Epithelial cell of proximal tubule (primary cell): ENCODE results near the gene C19orf47. TPM values are rescaled to one million over a fixed set of nuclear protein-coding genes. Genes with fewer than 3 reads are reported as not detected.
A peak's percentile ranks its signal among the peaks of the same experiment; 100 is the strongest.

Experiments used
- DNase-seq: peaks from one replicate; pipeline ENCODE4 v3.0.0-alpha.2; 2011; ENCODE audit warnings: low read depth
- H3K4me3 ChIP-seq: 2 replicates; pipeline ENCODE4 v1.5.1; 2011; ENCODE audit warnings: low read depth, mild to moderate bottlenecking, low read length
- CTCF ChIP-seq: conservative IDR thresholded peaks from 2 replicates; pipeline ENCODE4 v1.5.1; 2012; ENCODE audit warnings: low read depth, mild to moderate bottlenecking, low read length
- total RNA-seq: library from RNA; depleted of rRNA; stranded (reverse); fragments of >200 nt; gene quantifications from 2 replicates; pipeline ENCODE4 v1.2.3, GENCODE V29; 2015

Gene C19orf47
- total RNA-seq, 1 donor from 2014 or later, result 13.5 TPM

GRCh38 chr19:40315812-40316470, 32.3 kb downstream of the C19orf47 start:
- no peak overlapping the region for H3K4me3 ChIP-seq
- DNase-seq, result no peak
- no peak for TF ChIP-seq CTCF

- H3K4me3 ChIP-seq, result no peak overlapping the region
- DNase-seq, result no peak
- no peak for TF ChIP-seq CTCF
Measured at GRCh38 chr19:40314656-40315055, 33.5 kb downstream of the C19orf47 start.

GRCh38 chr19:40313229-40313983, 34.8 kb downstream of the C19orf47 start:
- no peak overlapping the region for H3K4me3 ChIP-seq
- no peak for DNase-seq
- TF ChIP-seq CTCF, result no peak

- no peak for TF ChIP-seq CTCF
- no peak for DNase-seq
- H3K4me3 ChIP-seq, result no peak overlapping the region
Measured at GRCh38 chr19:40312533-40312932, 35.7 kb downstream of the C19orf47 start.

GRCh38 chr19:40309666-40310065, 38.5 kb downstream of the C19orf47 start:
- no peak for TF ChIP-seq CTCF
- DNase-seq, result no peak
- no peak overlapping the region for H3K4me3 ChIP-seq

GRCh38 chr19:40305403-40305802, 42.8 kb downstream of the C19orf47 start:
- no peak overlapping the region for H3K4me3 ChIP-seq
- DNase-seq, result no peak
- peak; percentile 89 for TF ChIP-seq CTCF
